Measurements from ENCODE around the gene WBP1. TPM values are rescaled to one million over a fixed set of nuclear protein-coding genes. Genes with fewer than 3 reads are reported as not detected.

WBP1 gene
- total and polyA plus RNA-seq, 2 donors (not counting 3 experiments of a cell fraction or from before 2014, with no cell fraction given) = 50.5 to 209 TPM

DNA sequence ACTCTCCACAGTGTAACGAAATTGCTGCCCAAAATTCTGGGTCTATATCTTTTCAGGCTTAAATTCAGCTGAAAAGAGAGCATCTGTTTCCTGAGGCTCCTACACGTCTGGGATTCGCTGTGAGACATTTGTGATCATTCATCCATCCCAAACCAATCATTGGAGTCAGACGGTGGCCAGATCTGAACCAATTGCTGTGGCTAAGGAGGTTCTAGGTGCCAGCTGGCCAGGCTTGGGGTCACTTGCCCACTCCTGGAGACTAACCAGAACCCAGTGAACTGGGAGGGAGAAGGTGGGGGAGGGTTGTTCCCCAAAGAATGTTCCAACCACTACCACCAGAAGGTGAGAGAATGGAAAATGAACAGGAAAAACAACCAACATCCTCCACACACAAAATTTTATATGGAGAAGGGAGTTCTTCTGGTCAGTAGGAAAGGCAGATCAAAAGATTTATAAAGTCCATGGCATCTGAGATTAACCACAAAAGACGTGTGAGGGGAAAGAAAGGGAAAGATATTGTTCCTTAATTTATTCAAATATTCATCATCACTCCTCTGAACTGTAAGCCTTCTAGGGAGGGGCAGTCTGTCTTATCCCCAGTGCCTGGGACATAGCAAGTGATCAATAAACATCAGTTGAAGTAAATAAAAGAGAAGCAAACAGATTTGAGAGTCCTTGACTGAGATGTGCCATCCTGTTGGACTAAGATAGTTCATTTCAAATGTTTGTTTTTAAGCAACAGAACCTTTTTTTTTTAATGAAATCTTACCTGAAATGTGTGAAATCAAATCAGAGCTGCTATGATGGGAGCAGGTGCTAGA lies 13.5 kb upstream of the WBP1 start:
- dilution Hi-C loops (cut with MboI; ENCODE audit: extremely low pct_ligation_motif_present, low sequenced_read_pairs) = no loop called here
- TF ChIP-seq, protein P1, sequence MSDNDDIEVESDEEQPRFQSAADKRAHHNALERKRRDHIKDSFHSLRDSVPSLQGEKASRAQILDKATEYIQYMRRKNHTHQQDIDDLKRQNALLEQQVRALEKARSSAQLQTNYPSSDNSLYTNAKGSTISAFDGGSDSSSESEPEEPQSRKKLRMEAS (IDR thresholded peaks at IDR 0.05; ENCODE audit: insufficient read depth, insufficient read length) = no peak
- TF ChIP-seq JUN (IDR thresholded peaks at IDR 0.05; ENCODE audit: borderline replicate concordance, insufficient read depth, insufficient read length, low read depth) (no peak), MYC (IDR thresholded peaks at IDR 0.05; ENCODE audit: low read depth, low read length) (no peak), FOS (IDR thresholded peaks at IDR 0.05; ENCODE audit: borderline replicate concordance, insufficient read depth, low read length) (no peak), EZH2 (IDR thresholded peaks at IDR 0.05; ENCODE audit: borderline replicate concordance, low read depth, low read length, severe bottlenecking) (no peak), GATA2 (IDR thresholded peaks at IDR 0.05; ENCODE audit: insufficient read depth, insufficient read length, low read depth, low read length) (no peak), POLR2AphosphoS5 (IDR thresholded peaks at IDR 0.05; ENCODE audit: insufficient read depth, low read depth, low read length) (no peak), POLR2A (IDR thresholded peaks at IDR 0.05; ENCODE audit: low read depth, low read length) (no peak)
- TF ChIP-seq, protein P2, sequence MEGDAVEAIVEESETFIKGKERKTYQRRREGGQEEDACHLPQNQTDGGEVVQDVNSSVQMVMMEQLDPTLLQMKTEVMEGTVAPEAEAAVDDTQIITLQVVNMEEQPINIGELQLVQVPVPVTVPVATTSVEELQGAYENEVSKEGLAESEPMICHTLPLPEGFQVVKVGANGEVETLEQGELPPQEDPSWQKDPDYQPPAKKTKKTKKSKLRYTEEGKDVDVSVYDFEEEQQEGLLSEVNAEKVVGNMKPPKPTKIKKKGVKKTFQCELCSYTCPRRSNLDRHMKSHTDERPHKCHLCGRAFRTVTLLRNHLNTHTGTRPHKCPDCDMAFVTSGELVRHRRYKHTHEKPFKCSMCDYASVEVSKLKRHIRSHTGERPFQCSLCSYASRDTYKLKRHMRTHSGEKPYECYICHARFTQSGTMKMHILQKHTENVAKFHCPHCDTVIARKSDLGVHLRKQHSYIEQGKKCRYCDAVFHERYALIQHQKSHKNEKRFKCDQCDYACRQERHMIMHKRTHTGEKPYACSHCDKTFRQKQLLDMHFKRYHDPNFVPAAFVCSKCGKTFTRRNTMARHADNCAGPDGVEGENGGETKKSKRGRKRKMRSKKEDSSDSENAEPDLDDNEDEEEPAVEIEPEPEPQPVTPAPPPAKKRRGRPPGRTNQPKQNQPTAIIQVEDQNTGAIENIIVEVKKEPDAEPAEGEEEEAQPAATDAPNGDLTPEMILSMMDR (IDR thresholded peaks at IDR 0.05; ENCODE audit: extremely low read depth in 1 of 2, insufficient read depth in 1 of 2, low read depth in 1 of 2, low read length in 2 of 2) = no peak
- Histone ChIP-seq H2AFZ (ENCODE audit: low read depth, low read length) (no peak overlapping the region), H3K79me2 (ENCODE audit: control insufficient read depth, insufficient read depth, low read length) (no peaks in the 10 kb centered on the region), H3K4me2 (ENCODE audit: insufficient read depth, low read length) (no peak overlapping the region), H3K9me3 (replicated peaks; ENCODE audit: control insufficient read depth, insufficient read depth, low read length) (no peaks in the 10 kb centered on the region), H3K4me3 (replicated peaks in 1 of 3; ENCODE audit: insufficient read depth in 1 of 3, low read depth in 1 of 3, low read length in 3 of 3) (no peak overlapping the region), H3K9ac (replicated peaks; ENCODE audit: extremely low read depth, insufficient read depth, low read length) (no peak overlapping the region), H3K9me1 (replicated peaks; ENCODE audit: control insufficient read depth, extremely low read depth, insufficient read depth, low read length) (no peaks in the 10 kb centered on the region), H3K36me3 (ENCODE audit: control insufficient read depth in 2 of 2, extremely low read depth in 1 of 2, insufficient read depth in 2 of 2, low read length in 2 of 2) (no peaks in the 10 kb centered on the region), H3K27me3 (ENCODE audit: control insufficient read depth in 2 of 2, insufficient read depth in 2 of 2, low read length in 2 of 2) (peaks cover 22 to 36% of the 10 kb centered on the region in 2 experiments), H4K20me1 (replicated peaks; ENCODE audit: control insufficient read depth, extremely low read depth, insufficient read depth, low read length) (no peaks in the 10 kb centered on the region), H3K27ac (ENCODE audit: insufficient read depth, low read depth, low read length) (no peak overlapping the region), H3K4me1 (ENCODE audit: control insufficient read depth, extremely low read depth, insufficient read depth, low read length) (peaks cover 21% of the 10 kb centered on the region)
- FAIRE-seq (peak; percentile 35), DNase-seq (ENCODE audit: low read depth, low spot score) (no peak)
- intact Hi-C loops (cut with micrococcal nuclease) = loop anchor here (1.0 kb wide), 1 partner anchor 10 kb away; no protein-coding TSS in a partner anchor
- no TSS peak for BruUV-seq (replicated peaks)
- ChIA-PET CTCF (interaction anchor here (1.1 to 1.5 kb wide), 3 partner anchors 10 to 87 kb away, joined by 3 read pairs; partner anchors contain the start of genes INO80B and WBP1), POLR2A (no interaction called here)

Measured in endothelial cell of umbilical vein (primary cell).